GM15510 (cell line): ENCODE data around the gene STK24.

Source experiments
- POLR2A ChIP-seq: IDR thresholded peaks from 3 replicates; pipeline ENCODE4 v1.6.1; 2011; ENCODE audit warnings: borderline replicate concordance; ENCODE audit not compliant: insufficient read length; ENCODE audit errors: extremely low read depth

Gene STK24

DNA sequence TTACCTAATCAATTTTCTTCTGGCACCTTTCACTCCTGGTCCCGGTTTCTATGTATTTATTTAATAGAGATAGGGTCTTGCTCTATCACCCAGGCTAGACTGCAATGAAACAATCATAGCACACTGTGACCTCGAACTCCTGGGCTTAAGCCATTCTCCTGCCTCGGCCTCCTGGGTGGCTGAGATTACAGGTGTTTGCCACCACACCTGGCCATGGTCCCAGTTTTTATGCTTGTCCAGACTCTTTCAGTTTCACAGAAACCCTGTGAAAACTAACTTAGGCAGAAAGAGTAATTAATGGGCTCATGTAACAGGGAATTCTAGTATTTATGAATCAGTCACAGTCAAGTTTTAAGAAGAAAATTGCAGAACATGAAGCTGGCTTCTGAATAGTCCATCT is 9.0 kb upstream of the STK24 start:
- TF ChIP-seq POLR2A = no peak

GRCh38 chr13:98585398-98585754 is 8.5 kb upstream of the STK24 start:
- no peak for TF ChIP-seq POLR2A

GRCh38 chr13:98584668-98585397 is 7.9 kb upstream of the STK24 start:
- TF ChIP-seq POLR2A = no peak

DNA sequence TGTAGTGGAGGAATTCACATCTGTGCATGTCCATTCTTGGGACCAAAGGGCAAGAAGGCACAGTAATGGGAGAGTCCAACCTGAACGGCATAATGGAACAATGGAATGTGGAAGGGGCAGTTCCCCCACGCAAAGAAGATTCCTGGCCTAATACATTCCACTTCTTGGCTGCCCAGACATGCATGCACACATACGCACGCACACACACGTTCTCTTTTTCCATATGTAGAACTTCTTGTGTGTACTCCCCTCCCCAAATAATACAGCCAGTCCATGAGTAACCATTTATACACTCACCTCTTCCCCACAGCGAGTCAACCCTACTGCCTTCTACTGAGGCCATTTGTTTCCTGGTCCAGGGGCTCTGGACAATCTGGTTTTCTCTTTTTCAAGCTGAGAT is 6.0 kb upstream of the STK24 start:
- TF ChIP-seq POLR2A = no peak

- TF ChIP-seq POLR2A = no peak
These were observed 5.2 kb upstream of the STK24 start for GRCh38 chr13:98581971-98582702.

- TF ChIP-seq POLR2A = no peak
These were observed 4.5 kb upstream of the STK24 start for GRCh38 chr13:98581381-98581780.

DNA sequence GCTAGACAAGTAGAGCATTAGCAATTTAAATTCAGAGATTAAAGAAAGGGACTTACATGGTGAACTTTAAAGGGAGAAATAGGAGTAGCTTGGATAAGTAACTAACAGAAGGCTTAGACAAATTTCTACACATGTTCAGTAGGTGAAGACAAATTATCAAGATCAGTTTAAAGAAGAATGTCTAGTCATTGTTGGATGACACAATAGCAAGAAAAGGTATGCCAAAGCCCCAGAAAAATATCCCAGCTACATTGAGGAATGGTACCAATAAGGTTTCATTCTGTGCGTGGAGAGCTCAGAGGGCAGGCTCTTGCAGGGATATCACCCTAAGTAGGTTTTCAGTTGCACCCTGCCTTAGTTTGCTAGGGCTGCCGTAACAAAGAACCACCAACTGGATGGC is 3.5 kb upstream of the STK24 start:
- no peak for TF ChIP-seq POLR2A

GRCh38 chr13:98577836-98578285 is 954 bp upstream of the STK24 start:
- TF ChIP-seq POLR2A = no peak

DNA sequence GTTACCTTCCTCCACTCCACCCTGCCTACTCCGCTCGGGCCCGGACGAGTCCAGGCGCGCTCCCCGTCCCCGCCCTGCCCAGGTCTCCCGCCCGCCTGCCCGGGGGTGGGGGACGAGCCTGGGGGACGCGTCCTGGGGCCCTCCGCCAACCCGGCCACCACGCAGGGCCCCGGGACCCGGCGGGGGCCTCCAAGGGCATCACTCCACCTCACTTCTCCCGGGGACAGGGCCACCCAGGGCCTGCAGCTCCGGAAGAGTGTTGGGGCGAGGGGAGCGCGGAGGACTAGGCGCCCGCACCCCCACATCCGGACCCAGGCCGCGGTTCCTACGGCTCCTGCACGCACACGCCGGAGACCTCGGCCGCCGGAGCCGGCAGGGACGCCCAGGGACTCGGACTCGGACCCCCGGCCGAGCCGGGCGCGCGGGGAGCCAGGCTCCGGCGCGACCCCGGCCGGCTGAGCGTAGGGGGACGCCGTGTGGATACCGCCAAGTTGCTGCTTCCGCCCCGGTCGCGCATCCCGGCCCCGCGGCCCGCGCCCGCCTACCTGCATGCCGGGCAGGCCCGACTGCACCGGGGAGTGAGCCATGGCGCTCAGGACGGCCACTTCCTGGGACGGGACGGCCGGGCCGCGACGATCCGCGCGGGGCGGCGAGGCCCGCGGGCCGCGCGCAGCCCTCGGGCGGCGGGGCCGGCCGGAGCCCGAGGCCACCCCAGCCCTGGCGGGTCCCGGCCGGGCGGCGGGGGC is 534 bp downstream of the STK24 start:
- no peak for TF ChIP-seq POLR2A

DNA sequence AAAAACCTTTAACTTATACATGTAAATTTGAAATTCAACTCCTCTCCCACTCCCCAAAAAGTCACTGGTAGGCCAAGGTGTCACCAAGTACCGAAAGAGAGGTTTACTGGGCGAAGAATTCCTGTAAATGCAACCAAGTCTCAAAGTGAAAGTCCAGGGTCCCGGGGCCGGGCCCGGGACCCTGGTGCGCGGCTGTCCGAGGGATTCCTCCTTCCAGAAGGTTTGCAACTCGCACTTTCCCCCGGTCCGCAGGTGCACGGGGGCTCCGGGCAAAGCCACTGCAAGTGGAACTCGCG is 1.1 kb downstream of the STK24 start:
- TF ChIP-seq POLR2A = no peak

DNA sequence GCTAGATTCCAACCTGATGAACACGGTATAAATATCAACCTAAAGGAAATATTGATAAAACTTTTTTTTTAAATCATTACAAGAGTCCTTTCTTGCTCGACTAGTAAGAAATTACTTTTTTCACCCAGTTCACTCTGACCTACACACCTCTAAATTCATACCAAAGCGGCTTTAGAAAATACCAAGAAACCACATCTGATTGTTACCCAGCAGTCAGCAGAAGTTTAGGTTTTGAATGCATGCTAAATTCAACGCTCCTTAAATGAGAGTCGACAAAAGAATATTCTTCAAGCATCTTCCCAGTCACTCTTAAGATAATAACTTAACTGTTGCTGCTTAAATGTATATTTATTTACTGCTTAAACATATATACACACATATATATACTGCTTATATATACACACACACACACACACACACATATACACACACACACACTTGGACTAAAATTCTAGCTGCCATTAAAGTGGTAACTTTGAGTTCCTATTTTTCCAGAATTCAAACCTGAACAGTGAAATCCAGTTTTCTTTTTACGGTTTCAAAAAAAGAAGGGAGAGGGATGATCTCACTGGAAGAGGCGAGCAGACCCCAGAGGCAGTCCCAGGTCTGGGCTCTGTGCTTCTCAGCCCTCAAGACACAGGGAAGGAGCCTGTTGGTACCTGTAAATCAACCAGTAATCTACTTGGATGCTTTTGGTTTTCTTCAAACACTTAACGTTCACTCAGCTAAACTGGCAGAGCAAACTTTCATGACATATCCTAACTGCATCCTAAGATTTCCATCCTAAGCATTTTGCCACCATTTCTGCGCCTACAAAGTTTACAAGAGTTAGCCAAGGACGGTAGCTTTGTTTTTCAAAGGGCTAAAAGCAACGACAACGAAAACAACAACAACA is 1.7 kb downstream of the STK24 start:
- no peak for TF ChIP-seq POLR2A

- TF ChIP-seq POLR2A = no peak
These were observed 4.8 kb downstream of the STK24 start for GRCh38 chr13:98571955-98572662.

- TF ChIP-seq POLR2A = no peak
These were observed 6.0 kb downstream of the STK24 start for GRCh38 chr13:98570929-98571372.

DNA sequence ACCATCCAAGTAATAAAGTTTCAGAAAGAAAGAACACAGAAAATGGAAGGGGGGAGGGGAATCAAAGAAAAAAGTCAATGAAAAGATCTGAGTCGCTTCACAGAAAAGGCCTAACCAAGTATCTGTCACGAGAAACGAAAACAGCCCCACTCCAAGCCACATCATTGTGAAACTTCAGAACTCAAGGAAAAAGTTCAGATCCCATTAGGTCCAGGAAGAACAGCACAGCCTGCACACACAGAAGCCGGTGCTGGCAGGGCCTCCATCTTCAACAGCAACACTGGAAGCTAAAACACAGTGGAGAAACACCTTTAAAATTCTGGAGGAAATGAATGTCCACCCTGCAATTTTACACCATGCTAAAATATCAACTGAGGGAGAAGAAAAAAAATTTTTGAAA is 8.0 kb downstream of the STK24 start:
- no peak for TF ChIP-seq POLR2A
